Body of pancreas (tissue), 4 donors: ENCODE measurements around the gene SLMAP.

Experiments used
- POLR2A ChIP-seq, 3 donors: fragments of 450-650 bp; IDR thresholded peaks; one replicate each; pipeline ENCODE4 v1.6.1; 2016; ENCODE audit warnings: antibody characterized with exemption in 3 of 3, mild to moderate bottlenecking in 2 of 3
- TF ChIP-seq, protein P1 (sequence below), 7 experiments: fragments of 450-650 bp in 4 of 7; fragments of 200-600 bp in 3 of 7; sonication (generic) in 3 of 7; IDR thresholded peaks; one replicate each; pipeline ENCODE4 v1.5.1; 2016 to 2019; ENCODE audit warnings: antibody characterized with exemption in 7 of 7

DNA sequence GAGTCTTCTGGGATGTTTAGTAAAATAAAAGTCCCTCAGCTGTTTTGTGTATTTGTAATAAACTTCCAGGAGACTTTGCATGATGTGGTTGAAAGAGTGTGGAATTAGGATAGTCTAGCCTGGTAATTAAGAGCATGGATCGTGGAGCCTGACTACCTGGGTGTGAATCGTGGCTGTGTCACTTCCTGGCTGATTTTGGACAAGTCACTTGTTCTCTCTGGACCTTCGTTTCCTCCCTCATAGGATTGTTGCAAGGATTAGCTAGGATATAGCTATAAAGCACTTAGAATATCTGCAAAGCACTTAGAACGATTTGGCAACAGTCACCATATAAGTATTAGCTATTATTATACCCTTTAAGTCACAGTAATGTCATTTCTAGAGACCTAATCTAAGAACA is 40.2 kb downstream of the SLMAP start:
- TF ChIP-seq, protein P1, sequence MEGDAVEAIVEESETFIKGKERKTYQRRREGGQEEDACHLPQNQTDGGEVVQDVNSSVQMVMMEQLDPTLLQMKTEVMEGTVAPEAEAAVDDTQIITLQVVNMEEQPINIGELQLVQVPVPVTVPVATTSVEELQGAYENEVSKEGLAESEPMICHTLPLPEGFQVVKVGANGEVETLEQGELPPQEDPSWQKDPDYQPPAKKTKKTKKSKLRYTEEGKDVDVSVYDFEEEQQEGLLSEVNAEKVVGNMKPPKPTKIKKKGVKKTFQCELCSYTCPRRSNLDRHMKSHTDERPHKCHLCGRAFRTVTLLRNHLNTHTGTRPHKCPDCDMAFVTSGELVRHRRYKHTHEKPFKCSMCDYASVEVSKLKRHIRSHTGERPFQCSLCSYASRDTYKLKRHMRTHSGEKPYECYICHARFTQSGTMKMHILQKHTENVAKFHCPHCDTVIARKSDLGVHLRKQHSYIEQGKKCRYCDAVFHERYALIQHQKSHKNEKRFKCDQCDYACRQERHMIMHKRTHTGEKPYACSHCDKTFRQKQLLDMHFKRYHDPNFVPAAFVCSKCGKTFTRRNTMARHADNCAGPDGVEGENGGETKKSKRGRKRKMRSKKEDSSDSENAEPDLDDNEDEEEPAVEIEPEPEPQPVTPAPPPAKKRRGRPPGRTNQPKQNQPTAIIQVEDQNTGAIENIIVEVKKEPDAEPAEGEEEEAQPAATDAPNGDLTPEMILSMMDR (IDR thresholded peaks at IDR 0.05), result no peak
- TF ChIP-seq POLR2A (IDR thresholded peaks at IDR 0.05), result no peak
